GM13976 (cell line): ENCODE measurements around the gene SH3TC2.

Experiments used
- DNase-seq: peaks from one replicate; pipeline ENCODE4 v3.0.0; 2012; ENCODE audit warnings: low spot score
- in situ Hi-C: fragments of 300-500 bp; cut with MboI; formaldehyde crosslinking; loops from one replicate; pipeline ENCODE4 v1.12.0; 2022; ENCODE audit warnings: low sequenced_read_pairs, mixed read lengths, inconsistent platforms; ENCODE audit not compliant: unreplicated experiment
- TF ChIP-seq, protein P1 (sequence below): IDR thresholded peaks from 2 replicates; pipeline ENCODE4 v1.5.1; 2012; ENCODE audit warnings: borderline replicate concordance, mild to moderate bottlenecking; ENCODE audit not compliant: insufficient read depth; ENCODE audit errors: extremely low read depth, missing control alignments, control extremely low read depth

SH3TC2 gene

DNA sequence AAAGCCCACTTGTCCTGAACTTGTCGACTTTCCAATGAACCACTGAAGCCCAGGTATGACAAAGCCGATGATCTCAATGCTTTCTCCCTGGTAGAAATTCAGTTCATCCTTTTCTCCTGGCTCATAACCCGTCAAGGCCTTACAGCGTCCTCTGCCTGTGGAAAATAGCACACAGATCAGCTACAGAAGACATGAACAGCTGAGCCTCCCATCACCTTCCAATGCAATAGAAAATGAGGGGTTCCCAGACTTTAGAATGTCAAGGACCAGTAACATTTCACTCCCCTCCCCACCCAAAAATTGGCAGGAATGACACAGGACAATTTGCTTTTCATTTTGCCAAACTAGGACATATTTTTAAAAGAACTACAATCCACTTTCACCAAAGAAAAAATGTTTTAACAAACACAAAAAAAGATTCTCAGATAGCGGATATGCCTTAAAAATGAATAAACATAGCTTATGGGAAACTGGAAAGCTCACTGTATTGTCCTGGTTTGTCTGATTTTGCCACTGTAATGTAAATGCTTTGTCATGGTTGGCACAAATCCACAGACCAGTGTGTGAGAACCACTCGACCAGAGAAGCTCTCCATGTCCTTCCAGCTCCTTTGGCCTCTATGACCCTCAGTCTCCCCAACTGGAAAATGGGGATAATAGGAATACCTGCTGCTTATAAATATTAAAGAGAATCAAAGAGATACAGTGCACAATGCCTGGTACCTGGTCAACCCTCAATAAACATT lies 24.4 kb downstream of the SH3TC2 start:
- TF ChIP-seq, protein P1, sequence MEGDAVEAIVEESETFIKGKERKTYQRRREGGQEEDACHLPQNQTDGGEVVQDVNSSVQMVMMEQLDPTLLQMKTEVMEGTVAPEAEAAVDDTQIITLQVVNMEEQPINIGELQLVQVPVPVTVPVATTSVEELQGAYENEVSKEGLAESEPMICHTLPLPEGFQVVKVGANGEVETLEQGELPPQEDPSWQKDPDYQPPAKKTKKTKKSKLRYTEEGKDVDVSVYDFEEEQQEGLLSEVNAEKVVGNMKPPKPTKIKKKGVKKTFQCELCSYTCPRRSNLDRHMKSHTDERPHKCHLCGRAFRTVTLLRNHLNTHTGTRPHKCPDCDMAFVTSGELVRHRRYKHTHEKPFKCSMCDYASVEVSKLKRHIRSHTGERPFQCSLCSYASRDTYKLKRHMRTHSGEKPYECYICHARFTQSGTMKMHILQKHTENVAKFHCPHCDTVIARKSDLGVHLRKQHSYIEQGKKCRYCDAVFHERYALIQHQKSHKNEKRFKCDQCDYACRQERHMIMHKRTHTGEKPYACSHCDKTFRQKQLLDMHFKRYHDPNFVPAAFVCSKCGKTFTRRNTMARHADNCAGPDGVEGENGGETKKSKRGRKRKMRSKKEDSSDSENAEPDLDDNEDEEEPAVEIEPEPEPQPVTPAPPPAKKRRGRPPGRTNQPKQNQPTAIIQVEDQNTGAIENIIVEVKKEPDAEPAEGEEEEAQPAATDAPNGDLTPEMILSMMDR = no peak
- DNase-seq = no peak
- in situ Hi-C loops = loop anchor here (25.0 kb wide), 2 partner anchors 301 to 851 kb away; no protein-coding TSS in a partner anchor

DNA sequence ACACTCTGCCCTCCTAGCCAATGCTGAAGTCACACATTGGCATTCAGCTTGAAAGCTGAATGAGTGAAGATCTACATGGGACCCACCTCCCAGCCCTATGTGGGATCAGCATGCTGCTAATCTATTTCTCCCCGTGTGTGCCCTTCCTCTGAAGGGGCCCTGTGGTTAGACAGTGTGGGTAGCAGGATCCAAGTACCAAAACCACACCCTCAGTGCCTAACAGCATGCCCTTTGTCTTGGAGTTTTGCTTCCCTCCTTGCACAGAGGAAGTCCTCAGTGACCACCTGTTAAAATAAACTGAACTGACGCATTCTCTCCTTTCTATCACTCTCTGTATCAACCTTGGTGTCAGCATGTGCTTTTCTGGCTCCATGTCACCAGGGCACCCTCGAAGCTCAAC lies 25.0 kb downstream of the SH3TC2 start:
- in situ Hi-C loops = loop anchor here (25.0 kb wide), 2 partner anchors 301 to 851 kb away; no protein-coding TSS in a partner anchor
- TF ChIP-seq, protein P1 = no peak
- no peak for DNase-seq

DNA sequence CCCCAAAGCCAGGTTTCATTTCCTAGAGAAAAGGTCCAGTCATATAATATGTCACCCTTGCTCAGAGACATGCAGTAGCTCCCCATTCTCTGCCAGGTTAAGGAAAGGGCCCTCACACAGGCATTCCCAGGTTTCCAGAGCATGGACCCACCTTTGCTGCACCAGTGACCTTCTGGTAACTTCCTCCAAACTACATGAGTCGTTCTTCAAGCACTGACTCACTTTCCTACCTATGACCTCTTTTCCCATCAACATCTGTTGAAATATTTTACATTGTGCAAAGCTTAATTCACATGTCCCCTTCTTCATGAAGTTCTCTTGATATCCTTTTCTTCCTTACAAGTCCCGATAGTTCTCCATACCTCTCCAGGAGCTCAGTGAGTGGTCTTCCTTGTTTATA lies 25.9 kb downstream of the SH3TC2 start:
- in situ Hi-C loops = loop anchor here (25.0 kb wide), 2 partner anchors 300 to 850 kb away; no protein-coding TSS in a partner anchor
- TF ChIP-seq, protein P1 = no peak
- no peak for DNase-seq

DNA sequence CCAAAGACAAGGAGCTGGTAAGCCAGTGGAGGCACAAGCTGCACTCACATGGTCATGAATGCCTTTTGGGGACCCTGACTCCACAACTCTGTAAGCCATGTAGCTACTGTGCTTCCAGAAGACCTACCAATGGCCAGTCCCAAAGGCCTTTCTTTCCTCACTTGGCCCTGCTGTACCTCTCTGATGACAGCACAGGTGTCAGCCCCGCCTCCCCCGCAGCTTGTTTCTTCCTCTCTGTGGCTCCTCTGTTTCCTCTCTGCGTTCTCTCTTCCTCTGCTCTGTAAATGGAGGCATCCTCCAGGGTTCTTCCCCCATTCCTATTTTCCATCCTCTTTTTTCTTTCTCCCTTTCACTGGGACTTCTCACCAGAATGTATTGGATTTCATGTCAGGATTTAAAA lies 26.7 kb downstream of the SH3TC2 start:
- TF ChIP-seq, protein P1 = no peak
- in situ Hi-C loops = loop anchor here (25.0 kb wide), 2 partner anchors 299 to 849 kb away; no protein-coding TSS in a partner anchor
- DNase-seq = no peak

DNA sequence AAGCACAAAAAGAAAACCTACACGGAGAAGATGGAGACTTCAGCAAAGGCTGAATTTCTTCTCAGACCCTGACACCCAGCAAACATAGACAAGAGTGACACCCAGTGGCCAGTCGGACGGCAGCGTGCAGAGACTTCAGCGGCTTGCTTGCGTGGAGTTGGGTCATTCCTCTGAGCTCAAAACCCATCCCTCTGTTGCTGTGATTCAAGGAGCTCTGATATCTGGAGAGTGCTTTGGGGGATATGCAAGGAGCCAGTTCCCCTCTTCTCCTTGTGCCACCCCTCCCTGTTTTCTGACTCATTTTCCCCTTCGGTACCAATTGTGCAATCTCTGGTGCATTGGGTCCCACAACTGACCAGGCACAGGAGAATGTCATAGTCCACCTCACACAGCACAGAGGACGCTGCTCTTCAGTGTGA lies 27.5 kb downstream of the SH3TC2 start:
- TF ChIP-seq, protein P1 = peak; percentile 81
- in situ Hi-C loops = loop anchor here (25.0 kb wide), 2 partner anchors 298 to 848 kb away; no protein-coding TSS in a partner anchor
- DNase-seq = peak; percentile 54

DNA sequence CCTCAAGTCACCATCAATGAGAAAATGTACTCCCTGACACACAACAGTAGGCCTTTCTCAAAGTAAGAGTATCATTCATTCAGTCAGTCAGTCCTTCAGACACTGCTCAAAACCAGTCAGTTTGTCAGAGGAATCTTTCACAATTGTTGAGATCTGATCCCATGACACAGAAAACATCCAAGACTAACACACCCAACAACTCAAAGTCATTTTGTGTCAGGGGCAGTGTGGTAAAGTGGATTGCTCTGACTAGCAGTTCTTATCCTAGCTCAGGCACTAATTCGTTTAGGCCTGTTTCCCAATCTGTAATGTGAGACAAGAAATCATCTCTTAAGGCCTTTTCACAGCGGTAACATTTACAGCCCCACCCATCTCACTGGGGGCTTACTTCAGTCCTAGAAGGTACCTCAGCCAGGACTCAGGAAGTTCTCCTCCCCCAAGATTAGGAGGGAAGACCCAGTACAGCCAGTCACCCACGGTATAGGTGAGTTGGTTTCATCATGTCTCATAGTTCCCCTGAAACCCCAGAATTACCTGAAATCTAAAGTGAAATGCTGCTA lies 31.9 kb downstream of the SH3TC2 start:
- in situ Hi-C loops = loop anchor here (25.0 kb wide), 2 partner anchors 294 to 844 kb away; no protein-coding TSS in a partner anchor

More for the DNA sequence above, 31.9 kb downstream of the SH3TC2 start:
- DNase-seq = no peak
- TF ChIP-seq, protein P1 = no peak
